Activated CD8-positive, alpha-beta memory T cell treated with anti-CD3 and anti-CD28 coated beads for 48 hours (primary cell): ENCODE data around the gene PHC3.
"Not testable (repeated sequence)": the region's sequence is repeated elsewhere in the genome, so short reads cannot be mapped to it uniquely, and the experiment has no call there.

ENCODE experiments used
- DNase-seq, 3 experiments: peaks; one replicate each; pipeline ENCODE4 v3.0.0-alpha.2; 2020; ENCODE audit warnings: low read depth in 2 of 3, low spot score in 2 of 3

PHC3 gene, protein sequence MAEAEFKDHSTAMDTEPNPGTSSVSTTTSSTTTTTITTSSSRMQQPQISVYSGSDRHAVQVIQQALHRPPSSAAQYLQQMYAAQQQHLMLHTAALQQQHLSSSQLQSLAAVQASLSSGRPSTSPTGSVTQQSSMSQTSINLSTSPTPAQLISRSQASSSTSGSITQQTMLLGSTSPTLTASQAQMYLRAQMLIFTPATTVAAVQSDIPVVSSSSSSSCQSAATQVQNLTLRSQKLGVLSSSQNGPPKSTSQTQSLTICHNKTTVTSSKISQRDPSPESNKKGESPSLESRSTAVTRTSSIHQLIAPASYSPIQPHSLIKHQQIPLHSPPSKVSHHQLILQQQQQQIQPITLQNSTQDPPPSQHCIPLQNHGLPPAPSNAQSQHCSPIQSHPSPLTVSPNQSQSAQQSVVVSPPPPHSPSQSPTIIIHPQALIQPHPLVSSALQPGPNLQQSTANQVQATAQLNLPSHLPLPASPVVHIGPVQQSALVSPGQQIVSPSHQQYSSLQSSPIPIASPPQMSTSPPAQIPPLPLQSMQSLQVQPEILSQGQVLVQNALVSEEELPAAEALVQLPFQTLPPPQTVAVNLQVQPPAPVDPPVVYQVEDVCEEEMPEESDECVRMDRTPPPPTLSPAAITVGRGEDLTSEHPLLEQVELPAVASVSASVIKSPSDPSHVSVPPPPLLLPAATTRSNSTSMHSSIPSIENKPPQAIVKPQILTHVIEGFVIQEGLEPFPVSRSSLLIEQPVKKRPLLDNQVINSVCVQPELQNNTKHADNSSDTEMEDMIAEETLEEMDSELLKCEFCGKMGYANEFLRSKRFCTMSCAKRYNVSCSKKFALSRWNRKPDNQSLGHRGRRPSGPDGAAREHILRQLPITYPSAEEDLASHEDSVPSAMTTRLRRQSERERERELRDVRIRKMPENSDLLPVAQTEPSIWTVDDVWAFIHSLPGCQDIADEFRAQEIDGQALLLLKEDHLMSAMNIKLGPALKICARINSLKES

GRCh38 chr3:170180908-170181885 is at the start of gene PHC3:
TSS of gene PHC3 (minus strand) at chr3:170181733. CDS start at chr3:170181715, 18 bp downstream.
- peak; percentile 81 to 90 (median 85) for DNase-seq

DNA sequence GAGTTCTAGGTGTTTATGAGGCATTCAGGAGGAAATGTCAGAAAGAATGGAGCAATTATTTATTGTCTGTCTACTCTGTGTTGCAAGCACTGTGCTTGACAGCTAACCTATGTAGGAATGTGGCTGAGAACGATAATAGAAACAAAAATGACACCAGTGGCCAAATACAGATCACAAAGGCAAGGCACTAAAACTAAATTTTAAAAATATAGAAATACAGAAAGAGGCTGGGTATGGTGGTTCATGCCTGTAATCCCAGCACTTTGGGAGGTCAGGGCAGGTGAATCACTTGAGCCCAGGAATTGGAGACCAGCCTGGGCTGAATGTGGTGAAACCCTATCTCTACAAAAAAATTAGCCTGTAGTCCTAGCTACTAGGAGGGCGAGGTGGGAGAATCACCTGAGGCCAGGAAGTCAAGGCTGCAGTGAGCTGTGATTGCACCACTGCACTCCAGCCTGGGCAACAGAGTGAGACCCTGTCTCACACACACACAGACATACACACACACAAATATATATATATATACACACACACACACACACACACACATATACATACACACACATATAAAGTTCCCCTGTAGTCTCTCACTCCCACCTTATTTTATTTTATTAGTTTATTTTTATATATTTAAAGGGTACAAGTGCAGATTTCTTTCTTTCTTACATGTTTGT is 46.7 kb upstream of the PHC3 start:
- DNase-seq = no peak

DNA sequence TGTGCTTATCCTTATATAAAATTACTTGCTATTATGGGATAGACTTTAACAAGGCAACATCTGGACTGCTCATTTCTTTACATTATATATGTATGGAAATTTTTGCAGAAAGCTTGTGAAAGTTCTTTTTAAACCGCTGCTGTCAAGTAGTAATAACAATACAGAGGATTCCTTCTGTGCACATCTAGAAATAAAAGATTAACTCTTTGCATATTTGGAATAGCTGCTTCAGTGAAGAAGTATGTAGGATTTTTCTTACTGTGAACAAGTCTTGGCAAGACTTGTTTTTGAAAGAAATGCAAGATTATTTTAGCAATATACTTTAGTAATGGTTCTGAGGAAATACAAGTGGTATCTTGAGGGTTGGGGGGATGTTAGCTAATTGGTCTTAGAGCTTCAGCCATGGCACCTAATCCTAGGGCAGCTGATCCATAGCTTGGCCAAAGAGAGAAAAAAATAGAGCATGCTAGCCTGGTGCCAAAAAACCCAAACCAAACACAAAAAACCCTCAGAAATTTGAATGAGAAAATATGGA is 45.0 kb upstream of the PHC3 start:
- no peak for DNase-seq

DNA sequence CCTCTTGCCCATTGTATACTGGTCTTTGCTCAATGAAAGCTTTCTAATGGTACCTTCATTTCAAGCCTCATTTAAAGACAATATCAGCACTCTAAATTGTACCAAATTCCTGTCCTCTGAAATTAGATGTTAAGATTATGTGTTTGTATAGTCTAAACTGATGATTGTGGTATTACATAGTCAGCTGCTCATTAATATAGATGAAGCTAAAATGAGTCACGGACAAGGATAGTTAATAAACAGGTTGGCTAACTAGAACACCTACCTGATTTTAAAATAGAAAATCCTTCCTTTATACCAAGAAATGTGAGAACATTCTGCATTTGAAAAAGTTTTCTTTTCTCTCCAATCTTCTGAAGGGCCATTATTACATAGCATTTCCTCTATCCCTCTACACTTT is 43.6 kb upstream of the PHC3 start:
- DNase-seq = no peak

DNA sequence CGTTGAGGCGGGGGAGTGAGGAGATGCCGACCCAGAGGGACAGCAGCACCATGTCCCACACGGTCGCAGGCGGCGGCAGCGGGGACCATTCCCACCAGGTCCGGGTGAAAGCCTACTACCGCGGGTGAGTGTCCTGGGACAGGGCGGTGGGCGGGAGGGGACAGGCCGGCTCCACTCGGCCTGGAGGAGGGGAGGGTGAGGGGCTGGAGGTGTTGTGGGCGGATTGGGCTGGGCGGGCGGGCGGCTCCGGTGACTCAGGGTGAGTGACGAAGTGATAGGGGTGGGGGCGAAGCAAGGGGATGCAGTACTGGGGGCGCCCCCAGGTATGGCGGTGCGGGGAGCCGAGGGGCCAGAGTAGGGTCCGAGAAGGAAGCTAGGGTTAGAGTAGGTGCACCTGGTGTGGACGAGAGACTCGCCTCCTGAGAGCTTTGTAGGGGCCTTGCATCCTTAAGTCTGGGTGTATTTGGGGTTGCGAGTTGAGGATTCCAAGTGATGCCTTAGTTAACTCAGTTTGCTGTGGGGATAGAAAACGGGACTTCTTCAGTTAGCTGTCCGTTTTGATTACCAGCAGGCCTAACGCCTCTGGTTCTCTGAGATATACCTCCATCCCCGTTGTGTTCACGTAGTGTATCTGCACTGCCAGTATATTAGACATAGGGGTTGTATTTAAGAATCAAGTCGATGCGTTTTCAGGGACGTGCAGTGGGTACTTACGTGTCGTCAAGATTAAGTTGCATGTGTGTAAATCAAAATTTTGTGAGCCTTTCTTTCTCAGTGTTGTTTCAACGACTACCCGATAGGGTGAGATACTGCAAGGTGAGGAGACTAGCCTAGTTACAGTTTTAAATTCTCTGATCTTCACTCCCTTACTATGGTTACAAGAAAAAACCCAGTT is 41.4 kb upstream of the PHC3 start:
- DNase-seq = peak in 2 of 3 experiments; percentile 2 to 4

DNA sequence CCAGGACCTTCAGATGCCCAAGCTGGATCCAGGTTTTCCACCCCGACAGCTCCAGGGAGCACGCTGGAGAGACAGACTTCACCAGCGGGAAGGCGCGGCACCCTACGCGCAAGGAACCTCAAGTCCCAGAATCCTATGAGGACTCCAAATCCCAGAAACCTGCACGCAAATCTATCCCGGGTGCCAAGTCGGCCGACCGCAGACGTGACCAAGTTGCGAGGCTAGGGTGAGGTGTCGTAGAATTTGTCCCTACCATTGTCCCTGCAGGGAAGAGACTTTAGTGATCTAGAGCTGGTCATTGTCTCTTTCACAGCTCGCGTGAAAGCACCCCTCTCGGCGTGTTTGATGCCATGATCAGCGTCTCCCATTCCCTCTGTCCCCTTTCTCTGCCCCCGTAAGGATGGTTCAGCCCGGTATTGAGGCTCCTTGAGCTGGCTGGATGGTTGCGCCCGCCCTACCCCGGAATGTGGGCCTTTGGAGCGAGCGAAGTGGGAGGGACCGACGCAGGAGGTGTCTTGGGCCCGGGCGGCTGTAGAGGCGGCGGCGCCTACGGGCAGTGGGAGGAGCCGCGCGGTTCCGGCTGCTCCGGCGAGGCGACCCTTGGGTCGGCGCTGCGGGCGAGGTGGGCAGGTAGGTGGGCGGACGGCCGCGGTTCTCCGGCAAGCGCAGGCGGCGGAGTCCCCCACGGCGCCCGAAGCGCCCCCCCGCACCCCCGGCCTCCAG is 40.6 kb upstream of the PHC3 start, which contains the start of gene PRKCI:
Gene PRKCI, plus strand, starts transcription at position 501 of the 723 bp plus-strand sequence. CDS start 246 bp downstream, outside the sequence.
- DNase-seq = peak; percentile 53 to 76 (median 67)

- no peak for DNase-seq
Measured at GRCh38 chr3:170220871-170221270, 39.3 kb upstream of the PHC3 start.

GRCh38 chr3:170219850-170220249 is 38.3 kb upstream of the PHC3 start:
- DNase-seq = no peak

- no peak for DNase-seq
Measured at GRCh38 chr3:170211668-170212067, 30.1 kb upstream of the PHC3 start.

DNA sequence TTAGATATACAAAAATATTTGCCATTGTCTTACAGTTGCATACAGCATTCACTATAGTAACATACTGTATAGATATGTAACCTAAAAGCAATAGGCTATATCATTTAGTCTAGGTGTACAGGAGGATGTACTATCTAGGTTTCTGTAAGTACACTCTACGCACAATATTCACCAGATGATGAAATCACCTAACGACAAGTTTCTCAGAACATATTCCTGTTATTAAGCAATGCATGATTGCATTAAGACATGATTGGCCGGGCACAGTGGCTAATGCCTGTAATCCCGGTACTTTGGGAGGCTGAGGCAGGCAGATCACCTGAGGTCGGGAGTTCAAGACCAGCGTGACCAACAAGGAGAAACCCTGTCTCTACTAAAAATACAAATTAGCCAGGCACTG is 26.2 kb upstream of the PHC3 start:
- no peak for DNase-seq

DNA sequence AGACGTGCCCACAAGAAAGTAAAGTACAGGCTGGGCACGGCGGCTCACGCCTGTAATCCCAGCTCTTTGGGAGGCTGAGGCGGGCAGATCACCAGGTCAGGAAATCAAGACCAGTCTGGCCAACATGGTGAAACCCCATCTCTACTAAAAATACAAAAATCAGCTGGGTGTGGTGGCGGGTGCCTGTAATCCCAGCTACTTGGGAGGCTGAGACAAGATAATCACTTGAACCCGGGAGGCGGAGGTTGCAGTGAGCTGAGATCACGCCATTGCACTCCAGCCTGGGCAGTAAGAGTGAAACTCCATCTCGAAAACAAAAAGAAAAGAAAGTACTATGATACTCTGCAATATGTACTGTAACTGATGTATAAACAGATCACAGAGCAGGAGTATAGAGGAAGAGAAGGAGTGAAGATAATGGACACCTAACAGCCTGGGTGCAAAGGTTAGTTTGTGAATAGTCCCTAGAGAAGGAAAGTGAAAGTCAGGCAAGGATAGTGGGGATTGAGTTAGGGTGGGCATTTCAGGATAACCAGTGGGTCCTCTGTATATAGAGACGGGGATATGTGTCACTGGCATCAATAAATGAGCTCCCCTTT is 24.7 kb upstream of the PHC3 start:
- DNase-seq = not testable (repeated sequence)

DNA sequence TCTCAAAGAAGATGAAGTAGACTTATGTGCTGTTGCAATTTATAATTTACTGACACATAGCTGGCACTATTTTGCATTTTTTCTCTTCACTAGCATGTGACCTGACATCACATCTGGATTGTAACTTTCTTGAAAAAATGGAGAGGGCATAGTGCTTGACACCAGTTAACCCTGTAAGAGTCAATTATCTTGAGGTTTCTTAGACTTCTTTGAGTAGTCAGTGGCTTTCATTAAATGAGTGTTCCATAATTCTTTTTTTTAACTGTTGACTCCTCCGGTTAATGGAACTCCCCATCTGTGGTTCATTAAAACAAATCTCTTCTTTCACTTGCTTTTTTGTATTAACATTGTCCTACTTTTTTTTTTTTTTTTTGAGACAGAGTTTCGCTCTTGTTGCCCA is 23.8 kb upstream of the PHC3 start:
- no peak for DNase-seq

DNA sequence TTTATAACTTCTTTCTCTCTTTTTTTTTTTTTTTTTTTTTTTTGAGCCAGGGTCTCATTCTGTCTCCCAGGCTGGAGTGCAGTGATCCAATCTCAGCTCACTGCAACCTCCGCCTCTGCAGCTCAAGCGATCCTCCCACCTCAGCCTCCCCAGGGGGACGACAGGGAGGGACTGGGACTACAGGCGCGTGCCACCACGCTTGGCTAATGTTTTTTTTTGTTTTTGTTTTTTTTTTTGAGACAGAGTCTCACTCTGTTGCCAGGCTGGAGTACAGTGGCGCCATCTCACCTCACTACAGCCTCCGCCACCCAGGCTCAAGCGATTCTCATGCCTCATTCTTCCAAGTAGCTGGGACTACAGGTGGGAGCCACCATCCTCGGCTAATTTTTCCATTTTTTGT is 23.0 kb upstream of the PHC3 start:
- no peak for DNase-seq

- DNase-seq = no peak
Measured at GRCh38 chr3:170204023-170204472, 22.5 kb upstream of the PHC3 start.

DNA sequence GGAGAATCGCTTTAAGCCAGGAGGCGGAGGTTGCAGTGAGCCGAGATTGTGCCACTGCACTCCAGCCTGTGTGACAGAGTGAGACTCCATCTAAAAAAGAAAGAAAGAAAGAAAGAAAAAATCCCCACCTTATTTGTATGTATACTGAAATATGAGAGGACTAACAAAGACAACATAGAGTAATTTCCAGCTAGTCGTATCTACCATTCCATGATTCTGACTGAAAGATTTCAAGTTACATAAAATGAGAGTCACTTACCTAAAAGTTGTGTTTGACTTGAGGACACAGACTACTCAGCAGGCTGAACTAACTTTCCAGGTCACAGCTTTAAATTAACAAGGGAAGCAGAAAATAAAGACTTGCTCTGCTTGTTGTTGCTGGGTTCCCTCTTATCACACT is 21.9 kb upstream of the PHC3 start:
- DNase-seq = no peak

DNA sequence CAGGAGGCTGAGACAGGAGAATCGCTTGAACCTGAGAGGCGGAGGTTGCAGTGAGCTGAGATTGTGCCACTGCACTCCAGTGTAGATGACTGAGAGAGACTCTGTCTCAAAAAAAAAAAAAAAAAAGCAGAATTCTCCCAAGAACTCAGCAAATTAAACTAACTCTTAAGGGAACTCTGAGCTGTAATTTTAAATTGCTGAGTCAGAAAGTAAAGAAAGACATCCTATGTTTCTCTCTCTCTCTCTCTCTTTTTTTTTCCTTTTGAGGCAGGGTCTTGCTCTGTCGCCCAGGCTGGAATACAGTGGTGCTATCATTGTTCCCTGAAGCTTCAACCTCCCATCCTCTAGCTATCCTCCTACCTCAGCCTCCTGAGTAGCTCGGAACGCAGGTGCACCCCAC is 20.0 kb upstream of the PHC3 start:
- DNase-seq = no peak

- DNase-seq = no peak
Measured at GRCh38 chr3:170200987-170201386, 19.5 kb upstream of the PHC3 start.

DNA sequence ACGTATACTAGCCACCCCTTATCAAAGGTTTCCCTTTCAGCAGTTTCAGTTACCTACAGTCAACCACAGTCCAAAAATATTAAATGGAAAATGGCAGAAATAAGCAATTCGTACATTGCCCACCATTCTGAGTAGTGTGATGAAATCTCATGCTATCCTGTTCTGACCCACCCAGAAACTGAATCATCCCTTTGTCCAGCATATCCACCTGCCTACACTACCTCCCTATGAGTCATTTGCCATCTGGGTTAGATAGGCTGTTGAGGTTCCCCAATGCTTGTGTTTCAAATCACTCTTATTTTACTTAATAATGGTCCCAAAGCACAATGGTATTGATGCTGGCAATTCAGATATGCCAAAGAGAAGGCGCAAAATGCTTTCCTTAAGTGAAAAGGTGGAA is 15.3 kb upstream of the PHC3 start:
- DNase-seq = no peak
